Ecto neural progenitor cell (in vitro differentiated cells): ENCODE measurements around the gene HEATR9.

Source experiments
- DNase-seq: peaks from one replicate; pipeline ENCODE4 v3.0.0-alpha.2; 2018; ENCODE audit warnings: low spot score

The HEATR9 gene

GRCh38 chr17:35864853-35865252 is 3.8 kb downstream of the HEATR9 start:
- DNase-seq, result no peak

GRCh38 chr17:35856603-35857002 is 12.1 kb downstream of the HEATR9 start:
- no peak for DNase-seq

GRCh38 chr17:35855965-35856364 is 12.7 kb downstream of the HEATR9 start:
- DNase-seq, result no peak

GRCh38 chr17:35849469-35850348 is 19.0 kb downstream of the HEATR9 start:
- DNase-seq, result peak; percentile 65

GRCh38 chr17:35847633-35848373 is 20.9 kb downstream of the HEATR9 start:
- no peak for DNase-seq

- no peak for DNase-seq
Measured at GRCh38 chr17:35847006-35847405, 21.7 kb downstream of the HEATR9 start.

- DNase-seq, result no peak
Measured at GRCh38 chr17:35846055-35846809, 22.5 kb downstream of the HEATR9 start.

- DNase-seq, result no peak
Measured at GRCh38 chr17:35844547-35844946, 24.1 kb downstream of the HEATR9 start.

GRCh38 chr17:35843698-35844097 is 25.0 kb downstream of the HEATR9 start:
- DNase-seq, result no peak

GRCh38 chr17:35842239-35842638 is 26.5 kb downstream of the HEATR9 start:
- DNase-seq, result no peak

GRCh38 chr17:35841505-35841904 is 27.2 kb downstream of the HEATR9 start:
- no peak for DNase-seq

GRCh38 chr17:35841101-35841500 is 27.6 kb downstream of the HEATR9 start:
- DNase-seq, result no peak

GRCh38 chr17:35825206-35825605 is 43.5 kb downstream of the HEATR9 start:
- no peak for DNase-seq

- no peak for DNase-seq
Measured at GRCh38 chr17:35821308-35821707, 47.4 kb downstream of the HEATR9 start.

- DNase-seq, result no peak
Measured at GRCh38 chr17:35819455-35819854, 49.2 kb downstream of the HEATR9 start.

- no peak for DNase-seq
Measured at GRCh38 chr17:35817196-35817595, 51.5 kb downstream of the HEATR9 start.

- no peak for DNase-seq
Measured at GRCh38 chr17:35816723-35817122, 52.0 kb downstream of the HEATR9 start.

- DNase-seq, result no peak
Measured at GRCh38 chr17:35812456-35812855, 56.2 kb downstream of the HEATR9 start.

- no peak for DNase-seq
Measured at GRCh38 chr17:35811759-35812158, 56.9 kb downstream of the HEATR9 start.

GRCh38 chr17:35809855-35810461 is 58.7 kb downstream of the HEATR9 start:
- no peak for DNase-seq

- peak; percentile 99 for DNase-seq
Measured at GRCh38 chr17:35808962-35809854, 59.5 kb downstream of the HEATR9 start, which contains the start of gene TAF15. TSS of gene TAF15 (plus strand) at chr17:35809484. CDS start at chr17:35809570, 86 bp downstream.
